Subcutaneous adipose tissue (tissue), 4 donors: ENCODE data around the gene BAMBI. TPM values are rescaled to one million over a fixed set of nuclear protein-coding genes. Genes with fewer than 3 reads are reported as not detected.

Experiments used
- CTCF ChIP-seq: fragments of 450-650 bp; IDR thresholded peaks from one replicate; pipeline ENCODE4 v1.5.1; 2016; ENCODE audit warnings: low read depth, mild to moderate bottlenecking, control low read depth, antibody characterized with exemption, moderate library complexity
- total RNA-seq, 4 donors: library from RNA; depleted of rRNA; stranded (reverse); fragments of >200 nt; gene quantifications; one replicate each; pipeline ENCODE4 v1.1.0, GENCODE V29; 2016

The BAMBI gene
- total RNA-seq, 4 donors from 2014 or later = 1.1 to 3.3 (median 2.3) TPM

GRCh38 chr10:28666751-28667467 lies 10.4 kb upstream of the BAMBI start:
- TF ChIP-seq CTCF = no peak

GRCh38 chr10:28668363-28669226 lies 8.7 kb upstream of the BAMBI start:
- no peak for TF ChIP-seq CTCF

- TF ChIP-seq CTCF = no peak
These were observed 7.8 kb upstream of the BAMBI start for GRCh38 chr10:28669227-28670173.

GRCh38 chr10:28674782-28675181 lies 2.5 kb upstream of the BAMBI start:
- TF ChIP-seq CTCF = no peak

GRCh38 chr10:28676326-28676967 lies 874 bp upstream of the BAMBI start:
- no peak for TF ChIP-seq CTCF

GRCh38 chr10:28677888-28678686 lies 766 bp downstream of the BAMBI start:
- TF ChIP-seq CTCF = no peak
